ENCODE measurements around the gene COG4.

DNA sequence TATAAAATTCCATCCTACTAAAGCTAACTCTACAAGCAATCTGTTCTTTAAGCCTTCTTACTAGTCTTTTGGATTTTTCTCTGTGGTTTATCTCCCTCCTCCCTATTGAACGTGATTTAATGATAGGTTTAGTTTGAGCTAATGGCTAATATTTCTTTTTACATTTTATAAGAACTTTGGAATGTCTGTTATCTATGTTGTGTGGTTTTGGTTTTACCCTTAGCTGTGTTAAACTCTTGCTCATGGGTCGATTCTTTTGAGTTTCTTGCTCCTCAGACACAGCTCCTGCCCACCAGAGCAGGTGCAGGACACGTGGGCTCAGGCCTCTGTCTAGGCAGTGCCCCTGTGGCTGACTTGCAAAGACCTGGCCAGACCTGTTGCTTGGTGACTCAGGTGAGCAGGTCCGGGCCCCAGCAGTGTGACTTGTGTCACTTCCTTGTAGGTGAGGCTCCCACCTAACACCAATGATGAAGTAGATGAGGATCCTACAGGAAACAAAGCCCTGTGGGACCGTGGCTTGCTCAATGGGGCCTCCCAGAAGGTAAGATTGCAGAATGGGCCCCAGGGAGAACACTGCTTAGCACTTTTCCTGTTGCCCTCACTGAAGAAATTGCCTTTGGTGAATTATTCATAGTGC, 45.4 kb upstream of the COG4 start:
- TF ChIP-seq CTCF (IDR thresholded peaks at IDR 0.05) (no peak), POLR2A (IDR thresholded peaks at IDR 0.05) (no peak)

Measured in adrenal gland (tissue), 5 donors.